GM23338 (cell line): ENCODE data around the gene ZFC3H1.

Experiments
- EZH2 ChIP-seq: fragments of 200-600 bp; sonication (generic); IDR thresholded peaks from one replicate; pipeline ENCODE4 v1.8.0; 2017; ENCODE audit warnings: antibody characterized with exemption, mild to moderate bottlenecking, low read depth; ENCODE audit not compliant: unreplicated experiment
- TF ChIP-seq, protein P1 (sequence below), 2 experiments: fragments of 200-600 bp in 1 of 2; sonication (generic) in 1 of 2; conservative IDR thresholded peaks; 2 replicates each; pipeline versions ENCODE4 v1.5.1 to v1.6.1; 2016 to 2017; ENCODE audit warnings: antibody characterized with exemption in 2 of 2, low read depth in 2 of 2, mild to moderate bottlenecking in 2 of 2, moderate library complexity in 1 of 2
- TF ChIP-seq, protein P2 (sequence below): IDR thresholded peaks from one replicate; pipeline ENCODE4 v1.6.1; 2018; ENCODE audit warnings: antibody characterized with exemption; ENCODE audit not compliant: unreplicated experiment

DNA sequence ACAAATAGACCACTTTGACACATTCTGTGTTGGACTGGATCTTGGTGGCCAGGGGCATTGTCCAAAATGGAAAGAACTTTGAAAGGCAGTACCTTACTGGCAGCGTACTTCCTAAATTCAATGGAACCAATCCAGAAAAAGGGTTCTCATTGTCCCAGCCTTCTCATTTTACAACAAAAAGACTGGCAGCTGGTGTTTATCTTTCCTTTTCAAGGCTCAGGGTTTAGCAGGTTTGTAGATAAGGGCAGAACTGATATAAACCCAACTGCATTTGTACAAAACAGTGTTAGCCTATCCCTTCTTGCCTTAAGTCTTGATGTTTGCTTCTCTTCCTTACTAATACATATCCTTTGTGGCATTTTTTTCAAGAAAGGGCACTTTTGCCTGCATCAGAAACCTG is 8.2 kb upstream of the ZFC3H1 start:
- TF ChIP-seq, protein P1, sequence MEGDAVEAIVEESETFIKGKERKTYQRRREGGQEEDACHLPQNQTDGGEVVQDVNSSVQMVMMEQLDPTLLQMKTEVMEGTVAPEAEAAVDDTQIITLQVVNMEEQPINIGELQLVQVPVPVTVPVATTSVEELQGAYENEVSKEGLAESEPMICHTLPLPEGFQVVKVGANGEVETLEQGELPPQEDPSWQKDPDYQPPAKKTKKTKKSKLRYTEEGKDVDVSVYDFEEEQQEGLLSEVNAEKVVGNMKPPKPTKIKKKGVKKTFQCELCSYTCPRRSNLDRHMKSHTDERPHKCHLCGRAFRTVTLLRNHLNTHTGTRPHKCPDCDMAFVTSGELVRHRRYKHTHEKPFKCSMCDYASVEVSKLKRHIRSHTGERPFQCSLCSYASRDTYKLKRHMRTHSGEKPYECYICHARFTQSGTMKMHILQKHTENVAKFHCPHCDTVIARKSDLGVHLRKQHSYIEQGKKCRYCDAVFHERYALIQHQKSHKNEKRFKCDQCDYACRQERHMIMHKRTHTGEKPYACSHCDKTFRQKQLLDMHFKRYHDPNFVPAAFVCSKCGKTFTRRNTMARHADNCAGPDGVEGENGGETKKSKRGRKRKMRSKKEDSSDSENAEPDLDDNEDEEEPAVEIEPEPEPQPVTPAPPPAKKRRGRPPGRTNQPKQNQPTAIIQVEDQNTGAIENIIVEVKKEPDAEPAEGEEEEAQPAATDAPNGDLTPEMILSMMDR (conservative IDR thresholded peaks at IDR 0.05; ENCODE audit: low read depth in 2 of 2): no peak
- no peak for TF ChIP-seq EZH2
- TF ChIP-seq, protein P2, sequence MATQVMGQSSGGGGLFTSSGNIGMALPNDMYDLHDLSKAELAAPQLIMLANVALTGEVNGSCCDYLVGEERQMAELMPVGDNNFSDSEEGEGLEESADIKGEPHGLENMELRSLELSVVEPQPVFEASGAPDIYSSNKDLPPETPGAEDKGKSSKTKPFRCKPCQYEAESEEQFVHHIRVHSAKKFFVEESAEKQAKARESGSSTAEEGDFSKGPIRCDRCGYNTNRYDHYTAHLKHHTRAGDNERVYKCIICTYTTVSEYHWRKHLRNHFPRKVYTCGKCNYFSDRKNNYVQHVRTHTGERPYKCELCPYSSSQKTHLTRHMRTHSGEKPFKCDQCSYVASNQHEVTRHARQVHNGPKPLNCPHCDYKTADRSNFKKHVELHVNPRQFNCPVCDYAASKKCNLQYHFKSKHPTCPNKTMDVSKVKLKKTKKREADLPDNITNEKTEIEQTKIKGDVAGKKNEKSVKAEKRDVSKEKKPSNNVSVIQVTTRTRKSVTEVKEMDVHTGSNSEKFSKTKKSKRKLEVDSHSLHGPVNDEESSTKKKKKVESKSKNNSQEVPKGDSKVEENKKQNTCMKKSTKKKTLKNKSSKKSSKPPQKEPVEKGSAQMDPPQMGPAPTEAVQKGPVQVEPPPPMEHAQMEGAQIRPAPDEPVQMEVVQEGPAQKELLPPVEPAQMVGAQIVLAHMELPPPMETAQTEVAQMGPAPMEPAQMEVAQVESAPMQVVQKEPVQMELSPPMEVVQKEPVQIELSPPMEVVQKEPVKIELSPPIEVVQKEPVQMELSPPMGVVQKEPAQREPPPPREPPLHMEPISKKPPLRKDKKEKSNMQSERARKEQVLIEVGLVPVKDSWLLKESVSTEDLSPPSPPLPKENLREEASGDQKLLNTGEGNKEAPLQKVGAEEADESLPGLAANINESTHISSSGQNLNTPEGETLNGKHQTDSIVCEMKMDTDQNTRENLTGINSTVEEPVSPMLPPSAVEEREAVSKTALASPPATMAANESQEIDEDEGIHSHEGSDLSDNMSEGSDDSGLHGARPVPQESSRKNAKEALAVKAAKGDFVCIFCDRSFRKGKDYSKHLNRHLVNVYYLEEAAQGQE: no peak
